ENCODE measurements around the gene ESD.
"Not testable (repeated sequence)": the region's sequence is repeated elsewhere in the genome, so short reads cannot be mapped to it uniquely, and the experiment has no call there.

Gene ESD

DNA sequence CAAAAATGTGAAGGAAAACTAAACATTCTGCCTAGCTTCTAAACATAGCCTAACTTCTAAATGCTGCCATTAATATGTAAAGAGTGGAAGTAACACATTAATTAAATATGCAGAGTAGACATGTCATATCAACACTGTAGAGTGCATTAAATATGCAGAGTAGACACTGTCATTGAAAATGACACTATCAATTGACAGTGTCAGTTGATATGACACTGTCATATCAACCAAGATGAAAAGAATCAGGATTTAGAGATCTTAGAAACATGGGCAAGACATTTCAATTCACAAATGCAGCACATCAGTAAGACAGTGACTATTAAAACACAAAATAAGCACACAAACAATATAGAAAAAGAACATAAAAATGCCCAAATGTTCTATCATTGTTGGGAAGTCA is 25.3 kb downstream of the ESD start:
- Histone ChIP-seq H3K36me3 (ENCODE audit: insufficient read depth, low read length) (peaks cover 65% of the 10 kb centered on the region), H2AFZ (ENCODE audit: low read depth, low read length) (no peak overlapping the region), H3K9ac (ENCODE audit: low read depth, low read length) (no peak overlapping the region), H3K79me2 (ENCODE audit: insufficient read depth, low read length) (no peaks in the 10 kb centered on the region), H4K20me1 (ENCODE audit: insufficient read depth, low read length) (0 out of 2 replicates have a peak, but pooled peaks cover 3% of the 10 kb centered on the region), H3K27ac (ENCODE audit: low read length) (no peak overlapping the region), H3K27me3 (ENCODE audit: insufficient read depth, low read length, poor library complexity) (no peaks in the 10 kb centered on the region), H3K4me2 (ENCODE audit: insufficient read depth, low read length) (no peak overlapping the region), H3K9me3 (ENCODE audit: insufficient read depth, low read length, severe bottlenecking) (no peaks in the 10 kb centered on the region), H3K4me1 (ENCODE audit: insufficient read depth, low read length) (no peaks in the 10 kb centered on the region), H3K4me3 (ENCODE audit: low read depth in 1 of 2, low read length in 2 of 2) (no peak overlapping the region)
- ATAC-seq (ENCODE audit: insufficient read depth, low read depth) = no peak
- DNase-seq = no peak
- TF ChIP-seq EZH2 (IDR thresholded peaks at IDR 0.05; ENCODE audit: borderline replicate concordance, low read depth, low read length, severe bottlenecking) = no peak
- TF ChIP-seq, protein P1, sequence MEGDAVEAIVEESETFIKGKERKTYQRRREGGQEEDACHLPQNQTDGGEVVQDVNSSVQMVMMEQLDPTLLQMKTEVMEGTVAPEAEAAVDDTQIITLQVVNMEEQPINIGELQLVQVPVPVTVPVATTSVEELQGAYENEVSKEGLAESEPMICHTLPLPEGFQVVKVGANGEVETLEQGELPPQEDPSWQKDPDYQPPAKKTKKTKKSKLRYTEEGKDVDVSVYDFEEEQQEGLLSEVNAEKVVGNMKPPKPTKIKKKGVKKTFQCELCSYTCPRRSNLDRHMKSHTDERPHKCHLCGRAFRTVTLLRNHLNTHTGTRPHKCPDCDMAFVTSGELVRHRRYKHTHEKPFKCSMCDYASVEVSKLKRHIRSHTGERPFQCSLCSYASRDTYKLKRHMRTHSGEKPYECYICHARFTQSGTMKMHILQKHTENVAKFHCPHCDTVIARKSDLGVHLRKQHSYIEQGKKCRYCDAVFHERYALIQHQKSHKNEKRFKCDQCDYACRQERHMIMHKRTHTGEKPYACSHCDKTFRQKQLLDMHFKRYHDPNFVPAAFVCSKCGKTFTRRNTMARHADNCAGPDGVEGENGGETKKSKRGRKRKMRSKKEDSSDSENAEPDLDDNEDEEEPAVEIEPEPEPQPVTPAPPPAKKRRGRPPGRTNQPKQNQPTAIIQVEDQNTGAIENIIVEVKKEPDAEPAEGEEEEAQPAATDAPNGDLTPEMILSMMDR (IDR thresholded peaks at IDR 0.05; ENCODE audit: borderline replicate concordance, extremely low read depth, low read length, poor library complexity, severe bottlenecking) = no peak

DNA sequence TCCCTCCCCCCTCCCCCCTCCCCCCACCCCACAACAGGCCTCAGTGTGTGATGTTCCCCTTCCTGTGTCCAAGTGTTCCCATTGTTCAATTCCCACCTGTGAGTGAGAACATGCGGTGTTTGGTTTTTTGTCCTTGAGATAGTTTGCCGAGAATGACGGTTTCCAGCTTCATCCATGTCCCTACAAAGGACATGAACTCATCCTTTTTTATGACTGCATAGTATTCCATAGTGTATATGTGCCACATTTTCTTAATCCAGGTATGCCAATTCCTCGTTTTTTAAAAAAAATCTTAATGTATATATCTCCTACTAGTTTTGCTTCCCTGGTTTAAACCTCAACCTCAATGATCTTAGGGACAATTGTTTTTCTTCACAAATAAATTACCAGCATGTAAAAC is 27.0 kb downstream of the ESD start:
- H3K79me2 ChIP-seq (ENCODE audit: insufficient read depth, low read length); H4K20me1 ChIP-seq (ENCODE audit: insufficient read depth, low read length); H3K4me3 ChIP-seq (ENCODE audit: low read depth in 1 of 2, low read length in 2 of 2); ATAC-seq (ENCODE audit: insufficient read depth, low read depth); H2AFZ ChIP-seq (ENCODE audit: low read depth, low read length); H3K9ac ChIP-seq (ENCODE audit: low read depth, low read length); H3K9me3 ChIP-seq (ENCODE audit: insufficient read depth, low read length, severe bottlenecking); H3K4me2 ChIP-seq (ENCODE audit: insufficient read depth, low read length); H3K27ac ChIP-seq (ENCODE audit: low read length); H3K27me3 ChIP-seq (ENCODE audit: insufficient read depth, low read length, poor library complexity); H3K4me1 ChIP-seq (ENCODE audit: insufficient read depth, low read length); DNase-seq: not testable (repeated sequence)
- H3K36me3 ChIP-seq (ENCODE audit: insufficient read depth, low read length) = peaks cover 48% of the 10 kb centered on the region

DNA sequence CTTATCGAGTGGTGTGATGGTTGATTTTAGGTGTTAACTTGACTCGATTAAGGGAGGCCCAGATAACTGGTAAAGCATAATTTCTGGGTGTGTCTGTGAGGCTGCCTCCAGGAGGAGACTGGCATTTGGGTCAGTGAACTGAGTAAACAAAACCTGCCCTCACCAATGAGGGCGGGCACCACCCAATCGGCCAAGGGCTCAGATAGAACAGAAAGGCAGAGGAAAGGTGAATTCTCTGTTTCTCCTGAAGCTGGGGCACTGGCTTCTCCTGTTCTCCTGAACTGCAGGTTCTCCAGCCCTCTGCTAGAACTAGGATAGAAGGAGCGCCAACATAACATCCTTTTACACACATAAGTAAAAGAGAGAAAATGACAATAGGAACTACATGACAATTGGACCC is 35.1 kb downstream of the ESD start:
- TF ChIP-seq EZH2 (IDR thresholded peaks at IDR 0.05; ENCODE audit: borderline replicate concordance, low read depth, low read length, severe bottlenecking) = no peak
- TF ChIP-seq, protein P1 (IDR thresholded peaks at IDR 0.05; ENCODE audit: borderline replicate concordance, extremely low read depth, low read length, poor library complexity, severe bottlenecking) = no peak
- Histone ChIP-seq H3K9ac (ENCODE audit: low read depth, low read length) (no peak overlapping the region), H3K4me2 (ENCODE audit: insufficient read depth, low read length) (no peak overlapping the region), H3K36me3 (ENCODE audit: insufficient read depth, low read length) (no peaks in the 10 kb centered on the region), H3K27ac (ENCODE audit: low read length) (no peak overlapping the region), H4K20me1 (ENCODE audit: insufficient read depth, low read length) (no peaks in the 10 kb centered on the region), H3K4me1 (ENCODE audit: insufficient read depth, low read length) (no peaks in the 10 kb centered on the region), H3K79me2 (ENCODE audit: insufficient read depth, low read length) (no peaks in the 10 kb centered on the region), H3K9me3 (ENCODE audit: insufficient read depth, low read length, severe bottlenecking) (no peaks in the 10 kb centered on the region), H3K27me3 (ENCODE audit: insufficient read depth, low read length, poor library complexity) (no peaks in the 10 kb centered on the region), H3K4me3 (ENCODE audit: low read depth in 1 of 2, low read length in 2 of 2) (no peak overlapping the region), H2AFZ (ENCODE audit: low read depth, low read length) (no peak overlapping the region)
- ATAC-seq (ENCODE audit: insufficient read depth, low read depth) (no peak), DNase-seq (no peak)

DNA sequence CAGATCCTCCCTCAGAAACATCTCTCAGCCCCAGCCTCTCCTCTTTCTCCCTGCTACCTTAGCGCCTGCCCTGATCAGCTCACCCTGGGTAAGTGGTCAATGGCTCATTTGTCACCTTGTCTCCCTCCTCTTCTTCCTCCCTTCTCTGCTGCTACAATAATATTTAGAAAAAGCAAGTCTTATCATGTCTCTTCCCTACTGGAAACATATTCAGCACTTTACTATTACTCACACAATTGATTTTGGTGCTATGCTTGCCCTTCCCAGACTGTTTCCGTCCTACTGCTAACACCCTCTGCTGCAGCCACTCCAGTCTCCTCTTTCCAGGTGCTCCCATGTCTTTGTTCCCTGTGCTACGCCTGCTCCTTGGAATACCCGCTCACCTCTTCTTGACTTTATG is 35.8 kb downstream of the ESD start:
- no peaks in the 10 kb centered on the region for H4K20me1 ChIP-seq (ENCODE audit: insufficient read depth, low read length)
- no peak for TF ChIP-seq EZH2 (IDR thresholded peaks at IDR 0.05; ENCODE audit: borderline replicate concordance, low read depth, low read length, severe bottlenecking)
- TF ChIP-seq, protein P1 (IDR thresholded peaks at IDR 0.05; ENCODE audit: borderline replicate concordance, extremely low read depth, low read length, poor library complexity, severe bottlenecking) = no peak

More for the DNA sequence above, 35.8 kb downstream of the ESD start:
- no peak overlapping the region for H3K4me3 ChIP-seq (ENCODE audit: low read depth in 1 of 2, low read length in 2 of 2)
- H3K4me1 ChIP-seq (ENCODE audit: insufficient read depth, low read length) = no peaks in the 10 kb centered on the region
- H3K27me3 ChIP-seq (ENCODE audit: insufficient read depth, low read length, poor library complexity) = no peaks in the 10 kb centered on the region
- H3K9me3 ChIP-seq (ENCODE audit: insufficient read depth, low read length, severe bottlenecking) = no peaks in the 10 kb centered on the region
- H3K9ac ChIP-seq (ENCODE audit: low read depth, low read length) = no peak overlapping the region
- no peak overlapping the region for H3K27ac ChIP-seq (ENCODE audit: low read length)
- H2AFZ ChIP-seq (ENCODE audit: low read depth, low read length) = no peak overlapping the region
- no peak overlapping the region for H3K4me2 ChIP-seq (ENCODE audit: insufficient read depth, low read length)
- no peak for ATAC-seq (ENCODE audit: insufficient read depth, low read depth)
- no peak for DNase-seq
- no peaks in the 10 kb centered on the region for H3K36me3 ChIP-seq (ENCODE audit: insufficient read depth, low read length)
- no peaks in the 10 kb centered on the region for H3K79me2 ChIP-seq (ENCODE audit: insufficient read depth, low read length)
